ENCODE measurements around the gene H2AZ1.

DNA sequence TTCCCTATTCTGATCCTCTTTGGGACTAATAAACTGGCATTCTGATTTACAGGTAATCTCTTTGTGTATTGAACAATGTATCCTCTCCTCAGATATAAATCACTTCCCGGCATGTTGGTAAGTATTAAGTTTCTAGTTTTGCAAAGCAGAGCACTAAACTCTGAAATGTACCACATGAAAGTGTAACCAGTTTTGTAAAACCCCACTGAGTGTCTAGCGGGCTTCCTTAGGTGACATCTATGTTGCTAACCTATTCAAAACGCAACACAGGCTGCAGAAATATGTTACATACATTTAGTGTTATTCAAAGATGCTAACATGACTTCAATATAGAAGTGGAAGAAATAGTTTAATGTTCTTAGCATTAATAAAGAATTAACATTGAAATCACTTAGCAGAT, 28.9 kb downstream of the H2AZ1 start:
- TF ChIP-seq, protein P1, sequence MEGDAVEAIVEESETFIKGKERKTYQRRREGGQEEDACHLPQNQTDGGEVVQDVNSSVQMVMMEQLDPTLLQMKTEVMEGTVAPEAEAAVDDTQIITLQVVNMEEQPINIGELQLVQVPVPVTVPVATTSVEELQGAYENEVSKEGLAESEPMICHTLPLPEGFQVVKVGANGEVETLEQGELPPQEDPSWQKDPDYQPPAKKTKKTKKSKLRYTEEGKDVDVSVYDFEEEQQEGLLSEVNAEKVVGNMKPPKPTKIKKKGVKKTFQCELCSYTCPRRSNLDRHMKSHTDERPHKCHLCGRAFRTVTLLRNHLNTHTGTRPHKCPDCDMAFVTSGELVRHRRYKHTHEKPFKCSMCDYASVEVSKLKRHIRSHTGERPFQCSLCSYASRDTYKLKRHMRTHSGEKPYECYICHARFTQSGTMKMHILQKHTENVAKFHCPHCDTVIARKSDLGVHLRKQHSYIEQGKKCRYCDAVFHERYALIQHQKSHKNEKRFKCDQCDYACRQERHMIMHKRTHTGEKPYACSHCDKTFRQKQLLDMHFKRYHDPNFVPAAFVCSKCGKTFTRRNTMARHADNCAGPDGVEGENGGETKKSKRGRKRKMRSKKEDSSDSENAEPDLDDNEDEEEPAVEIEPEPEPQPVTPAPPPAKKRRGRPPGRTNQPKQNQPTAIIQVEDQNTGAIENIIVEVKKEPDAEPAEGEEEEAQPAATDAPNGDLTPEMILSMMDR (IDR thresholded peaks at IDR 0.05), result no peak
- no peak for TF ChIP-seq POLR2A (IDR thresholded peaks at IDR 0.05)

Data from testis (tissue), 2 donors.